Measurements from ENCODE around the gene ADAMTSL5.

- TF ChIP-seq CTCF (IDR thresholded peaks at IDR 0.05): no peak
- TF ChIP-seq POLR2A (IDR thresholded peaks at IDR 0.05): no peak
Observed at GRCh38 chr19:1502433-1503088, 10.3 kb downstream of the ADAMTSL5 start.
